Kidney glomerular epithelial cell (primary cell): ENCODE results near the gene AGER.
"Not testable (repeated sequence)": the region's sequence is repeated elsewhere in the genome, so short reads cannot be mapped to it uniquely, and the experiment has no call there.

Experiments used
- DNase-seq: peaks from one replicate; lab custom pipeline; 2025; lab: John Stamatoyannopoulos, UW

Gene AGER

GRCh38 chr6:32184084-32184640 is at the start of gene AGER:
AGER (minus strand) TSS chr6:32184253; CDS start chr6:32184222, 31 bp downstream.
- DNase-seq: no peak

- DNase-seq: no peak
Observed at GRCh38 chr6:32226434-32226833, 42.4 kb upstream of the AGER start.

GRCh38 chr6:32224696-32225095 is 40.6 kb upstream of the AGER start:
- no peak for DNase-seq

GRCh38 chr6:32223258-32224235 is 39.5 kb upstream of the AGER start, which contains the start of gene NOTCH4:
NOTCH4 (minus strand) TSS chr6:32224067; CDS start chr6:32223928, 139 bp downstream.
- no peak for DNase-seq

GRCh38 chr6:32222333-32223230 is 38.5 kb upstream of the AGER start:
- DNase-seq: no peak

- DNase-seq: no peak
Observed at GRCh38 chr6:32220021-32220420, 36.0 kb upstream of the AGER start.

- DNase-seq: no peak
Observed at GRCh38 chr6:32218167-32218566, 34.1 kb upstream of the AGER start.

GRCh38 chr6:32216998-32217397 is 32.9 kb upstream of the AGER start:
- DNase-seq: no peak

GRCh38 chr6:32216285-32216684 is 32.2 kb upstream of the AGER start:
- no peak for DNase-seq

- no peak for DNase-seq
Observed at GRCh38 chr6:32215617-32216016, 31.6 kb upstream of the AGER start.

- DNase-seq: no peak
Observed at GRCh38 chr6:32214126-32214525, 30.1 kb upstream of the AGER start.

- DNase-seq: no peak
Observed at GRCh38 chr6:32213649-32214048, 29.6 kb upstream of the AGER start.

- no peak for DNase-seq
Observed at GRCh38 chr6:32212076-32212760, 28.2 kb upstream of the AGER start.

GRCh38 chr6:32211432-32211831 is 27.4 kb upstream of the AGER start:
- not testable (repeated sequence) for DNase-seq

- no peak for DNase-seq
Observed at GRCh38 chr6:32210191-32210601, 26.1 kb upstream of the AGER start.

- DNase-seq: no peak
Observed at GRCh38 chr6:32208996-32209395, 24.9 kb upstream of the AGER start.

GRCh38 chr6:32204268-32204715 is 20.2 kb upstream of the AGER start:
- DNase-seq: no peak

- DNase-seq: no peak
Observed at GRCh38 chr6:32203426-32204267, 19.6 kb upstream of the AGER start.

- DNase-seq: no peak
Observed at GRCh38 chr6:32202186-32202585, 18.1 kb upstream of the AGER start.

GRCh38 chr6:32200711-32201475 is 16.8 kb upstream of the AGER start:
- DNase-seq: no peak
